OCI-M2 (cell line): Measurements from ENCODE around the gene ZGPAT.
"Not testable (repeated sequence)": the region's sequence is repeated elsewhere in the genome, so short reads cannot be mapped to it uniquely, and the experiment has no call there.

Experiments
- DNase-seq: peaks from one replicate; lab custom pipeline; 2025; ENCODE audit not compliant: unreplicated experiment; lab: John Stamatoyannopoulos, UW

The ZGPAT gene

DNA sequence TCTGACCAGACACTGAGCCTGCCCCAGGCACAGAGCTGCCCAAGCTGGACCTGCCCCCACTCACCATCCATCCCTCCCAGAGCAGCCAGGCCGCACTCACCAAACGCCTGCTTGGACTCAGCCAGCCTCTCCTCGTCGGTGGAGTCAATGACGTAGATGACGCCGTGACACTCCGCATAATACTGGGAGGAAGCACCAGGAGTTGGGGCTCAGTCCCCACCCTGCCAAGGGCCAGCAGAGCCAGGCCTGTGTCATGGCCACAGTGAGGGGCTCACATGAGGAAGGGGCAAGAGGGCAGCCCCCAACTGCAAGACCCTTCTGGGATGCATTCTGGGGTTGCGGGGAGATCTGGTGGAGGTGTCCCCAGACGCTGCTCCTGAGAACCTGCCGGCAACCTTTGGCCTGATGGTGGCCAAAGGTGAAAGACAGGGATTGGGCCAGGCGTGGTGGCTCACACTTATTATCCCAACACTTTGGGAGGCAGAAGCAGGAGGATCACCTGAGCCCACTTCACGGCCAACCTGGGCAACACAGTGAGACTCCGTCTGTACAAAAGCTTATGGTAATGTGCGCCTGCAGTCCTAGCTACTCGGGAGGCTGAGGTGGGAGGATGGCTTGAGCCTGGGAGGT, 5.7 kb upstream of the ZGPAT start:
- DNase-seq: no peak

DNA sequence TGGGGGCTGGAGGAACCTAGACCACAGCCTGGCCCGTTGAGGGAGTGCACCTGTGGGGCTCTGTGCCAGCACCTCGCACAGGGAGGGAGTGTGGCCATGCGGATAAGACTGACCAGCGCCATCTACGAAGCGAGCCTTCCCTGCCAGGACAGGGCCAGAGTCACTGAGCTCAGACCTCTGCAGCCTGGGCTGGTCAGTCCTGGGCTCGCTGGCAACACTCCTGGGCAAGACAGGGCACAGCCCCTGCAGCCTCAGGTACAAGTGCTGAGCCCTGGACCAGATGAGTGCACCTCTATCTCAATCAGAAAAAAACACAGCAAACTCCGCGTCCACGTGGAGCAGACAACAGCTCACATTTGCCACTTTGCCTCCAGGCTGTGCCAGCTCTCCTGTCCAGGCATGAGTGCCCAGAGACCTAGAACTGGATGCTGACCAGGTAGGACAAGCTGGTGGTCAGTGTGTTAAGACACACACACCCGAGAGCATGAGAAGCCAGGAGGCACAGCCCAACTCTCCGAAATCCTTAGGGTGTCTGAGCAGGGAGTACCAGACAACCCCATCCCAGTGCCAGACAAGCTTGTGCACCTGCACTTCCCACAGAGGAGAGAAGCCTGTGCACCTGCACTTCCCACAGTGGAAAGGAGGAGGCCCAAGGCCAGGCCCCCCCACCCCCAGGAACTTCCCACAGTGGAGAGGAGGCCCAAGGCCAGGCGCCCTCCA, 4.9 kb upstream of the ZGPAT start:
- no peak for DNase-seq

GRCh38 chr20:63703471-63703975, 4.3 kb upstream of the ZGPAT start:
- no peak for DNase-seq

DNA sequence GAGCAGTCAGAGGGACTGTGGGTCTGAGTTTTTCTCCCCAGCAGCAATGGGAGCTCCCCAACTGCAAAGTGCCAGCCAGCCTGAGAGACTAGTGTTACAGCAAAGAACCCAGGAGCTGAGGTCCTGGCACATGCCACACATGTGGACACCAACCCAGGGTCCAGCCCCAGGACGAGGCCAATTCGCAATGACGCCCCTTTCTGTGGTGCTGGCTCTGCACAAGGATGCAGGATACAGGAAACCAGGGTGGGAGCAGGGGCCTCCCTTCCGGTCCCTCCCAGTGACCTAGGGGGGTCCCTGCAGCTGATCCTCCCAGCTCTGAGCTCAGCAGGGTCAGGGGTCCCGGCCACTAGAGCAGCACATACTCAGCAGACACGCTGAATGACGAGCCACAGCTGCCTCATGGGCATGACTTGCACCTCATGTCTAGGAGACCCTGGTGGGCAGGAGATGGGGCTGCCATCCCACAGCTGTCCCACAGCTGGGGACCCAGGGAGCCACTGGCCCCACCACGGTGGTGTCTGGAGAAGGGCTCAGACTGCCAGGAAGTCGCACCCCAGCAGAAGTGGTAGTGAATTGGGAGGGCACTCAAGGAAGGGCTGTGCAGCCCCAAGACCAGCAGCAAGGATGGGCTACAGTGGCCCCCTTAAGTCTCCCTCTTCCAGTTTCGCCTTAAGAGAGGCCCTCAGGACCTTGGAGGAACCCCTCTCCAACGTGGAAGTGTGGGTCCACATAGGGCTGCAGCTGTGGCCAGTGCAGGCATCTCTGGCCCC, 3.7 kb upstream of the ZGPAT start:
- no peak for DNase-seq

DNA sequence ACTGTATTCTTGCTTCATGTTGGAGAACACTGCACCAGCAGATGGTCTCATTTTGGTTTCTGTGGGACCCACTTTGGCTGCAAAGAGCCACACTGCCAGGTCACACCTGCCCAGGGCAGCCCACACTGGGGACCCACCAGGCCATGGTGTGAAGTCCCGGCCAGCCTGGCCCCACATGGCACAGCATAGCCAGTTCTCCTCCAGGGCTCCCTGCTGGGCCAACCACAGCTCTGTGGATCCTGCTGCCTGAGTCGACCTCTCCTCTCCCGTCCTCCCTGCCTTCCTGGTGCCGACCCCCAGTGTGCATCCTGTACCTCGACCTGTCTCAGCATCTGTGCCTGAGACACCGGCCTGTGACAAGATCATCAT, 3.1 kb upstream of the ZGPAT start:
- DNase-seq: no peak

DNA sequence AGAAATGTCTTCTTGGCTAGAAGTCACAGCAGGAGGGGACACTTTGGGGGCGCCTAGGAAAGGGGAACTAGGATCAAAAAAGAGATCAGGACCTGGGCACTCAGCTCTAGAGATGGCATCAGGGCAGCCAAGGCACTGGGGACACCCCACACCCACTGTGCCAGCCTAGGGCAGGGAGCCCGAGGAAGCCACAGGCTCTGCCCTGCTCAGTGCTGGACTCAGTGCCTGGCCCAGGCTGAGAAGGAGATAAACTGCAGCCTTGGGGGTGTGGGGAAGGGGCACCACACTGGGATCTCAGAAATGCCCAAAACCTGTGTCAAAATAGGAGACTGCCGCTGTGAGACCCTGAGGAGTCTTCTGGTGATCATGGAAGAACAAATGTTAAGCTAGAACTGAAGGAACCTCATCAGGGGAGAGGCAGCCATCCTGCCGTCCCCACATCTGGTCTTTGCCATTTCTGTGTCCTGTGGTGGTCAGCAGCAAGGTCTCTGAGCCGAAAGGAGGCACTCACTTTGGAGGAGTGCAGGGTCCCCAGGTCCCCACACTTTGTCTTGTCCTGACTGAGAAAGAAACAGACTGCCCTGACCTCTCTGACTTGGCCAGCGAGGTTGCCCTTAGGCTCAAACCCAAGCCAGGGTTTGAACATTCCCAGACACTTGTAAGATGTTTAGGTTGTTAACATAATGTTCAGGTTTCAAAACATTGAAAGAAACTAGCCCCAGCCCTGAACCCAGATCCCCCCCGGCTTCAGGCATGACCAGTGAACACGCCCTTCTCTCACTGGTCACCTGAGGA, 2.4 kb upstream of the ZGPAT start:
- DNase-seq: no peak

DNA sequence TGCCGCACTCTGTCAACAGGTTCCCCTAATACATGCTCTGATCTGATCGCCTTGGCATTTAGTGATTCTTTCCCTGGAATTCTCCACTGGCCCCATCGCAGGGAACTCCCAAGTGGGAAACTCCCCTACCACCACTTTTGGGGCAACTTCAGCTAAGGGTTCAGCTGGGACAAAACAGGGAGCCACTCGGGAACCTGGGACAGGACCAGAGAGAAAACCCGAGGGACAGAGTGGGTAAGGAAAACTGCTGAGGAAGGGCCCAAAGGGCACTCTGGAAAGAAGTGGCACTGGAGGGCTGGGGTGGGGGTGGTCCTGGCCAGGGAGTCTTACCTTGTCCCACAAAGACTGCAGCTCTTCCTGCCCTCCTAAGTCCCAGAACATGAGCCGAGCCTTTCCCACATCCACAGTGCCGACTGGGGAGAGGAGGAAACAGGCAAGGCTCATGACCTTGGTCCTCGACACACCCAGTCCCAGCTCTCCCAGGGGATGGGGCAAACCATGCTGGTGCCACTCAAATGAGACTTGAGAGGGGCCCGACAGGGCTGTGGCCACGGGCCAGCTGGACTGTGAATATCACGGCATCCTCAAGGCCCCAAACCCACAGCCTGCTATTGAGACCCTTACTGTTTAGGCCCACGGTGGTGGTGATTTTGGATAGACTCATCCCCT, 1.7 kb upstream of the ZGPAT start:
- no peak for DNase-seq

DNA sequence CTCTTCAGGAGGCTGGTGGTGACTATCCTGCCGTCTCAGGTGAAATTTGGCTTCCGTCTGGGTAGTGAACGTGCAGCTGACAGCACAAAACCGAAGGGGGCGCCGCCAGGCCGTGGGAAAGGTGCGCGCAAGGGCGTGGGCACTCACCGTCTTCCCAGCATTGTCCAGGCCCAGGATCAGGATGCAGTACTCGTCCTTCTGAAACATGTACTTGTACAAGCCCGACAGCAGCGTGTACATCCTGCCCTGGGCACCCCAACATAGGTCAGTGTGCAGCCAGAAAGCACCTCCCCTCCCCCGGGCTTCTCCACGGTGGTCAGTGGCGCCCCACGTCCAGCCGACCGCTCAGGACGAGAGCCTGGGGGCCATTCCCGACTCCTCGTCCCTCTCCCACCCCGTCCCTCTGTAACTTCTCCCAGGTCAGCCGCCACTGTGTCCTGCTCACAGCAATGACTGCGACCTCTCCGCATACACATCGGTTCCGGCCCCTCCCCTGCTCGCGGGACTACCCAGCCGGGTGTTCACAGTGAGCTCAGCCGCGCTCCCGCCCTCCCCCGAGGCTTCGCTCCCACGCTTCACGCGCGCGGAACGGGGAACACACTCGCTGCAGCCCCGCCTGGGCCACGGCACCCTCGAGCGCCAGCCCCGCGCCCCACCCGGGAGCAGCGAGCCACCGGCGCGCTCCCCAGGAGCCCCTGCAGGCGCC, 834 bp upstream of the ZGPAT start:
- no peak for DNase-seq

DNA sequence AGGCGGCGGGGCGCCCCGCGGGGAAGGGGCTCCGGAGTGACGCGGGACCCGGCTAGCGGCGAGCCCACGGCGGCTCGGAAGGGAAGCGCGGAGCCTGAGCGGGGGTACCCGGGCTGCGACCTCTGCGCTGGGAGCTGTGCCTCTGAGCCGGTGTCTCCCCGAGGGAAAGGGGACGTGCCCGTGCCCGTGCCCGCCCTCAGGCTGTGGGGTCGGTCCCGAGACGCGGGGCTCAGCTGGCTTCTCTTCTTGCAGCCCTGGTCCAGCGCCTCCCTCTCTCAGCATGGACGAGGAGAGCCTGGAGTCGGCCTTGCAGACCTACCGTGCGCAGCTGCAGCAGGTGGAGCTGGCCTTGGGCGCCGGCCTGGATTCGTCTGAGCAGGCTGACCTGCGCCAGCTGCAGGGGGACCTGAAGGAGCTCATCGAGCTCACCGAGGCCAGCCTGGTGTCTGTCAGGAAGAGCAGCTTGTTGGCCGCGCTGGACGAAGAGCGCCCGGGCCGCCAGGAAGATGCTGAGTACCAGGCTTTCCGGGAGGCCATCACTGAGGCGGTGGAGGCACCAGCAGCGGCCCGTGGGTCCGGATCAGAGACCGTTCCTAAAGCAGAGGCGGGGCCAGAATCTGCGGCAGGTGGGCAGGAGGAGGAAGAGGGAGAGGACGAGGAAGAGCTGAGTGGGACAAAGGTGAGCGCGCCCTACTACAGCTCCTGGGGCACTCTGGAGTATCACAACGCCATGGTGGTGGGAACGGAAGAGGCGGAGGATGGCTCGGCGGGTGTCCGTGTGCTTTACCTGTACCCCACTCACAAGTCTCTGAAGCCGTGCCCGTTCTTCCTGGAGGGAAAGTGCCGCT, 686 bp downstream of the ZGPAT start:
- DNase-seq: no peak

- no peak for DNase-seq
Observed at GRCh38 chr20:63709149-63709527, 1.3 kb downstream of the ZGPAT start.

- DNase-seq: no peak
Observed at GRCh38 chr20:63711085-63711645, 3.3 kb downstream of the ZGPAT start.

- no peak for DNase-seq
Observed at GRCh38 chr20:63712191-63712590, 4.4 kb downstream of the ZGPAT start.

DNA sequence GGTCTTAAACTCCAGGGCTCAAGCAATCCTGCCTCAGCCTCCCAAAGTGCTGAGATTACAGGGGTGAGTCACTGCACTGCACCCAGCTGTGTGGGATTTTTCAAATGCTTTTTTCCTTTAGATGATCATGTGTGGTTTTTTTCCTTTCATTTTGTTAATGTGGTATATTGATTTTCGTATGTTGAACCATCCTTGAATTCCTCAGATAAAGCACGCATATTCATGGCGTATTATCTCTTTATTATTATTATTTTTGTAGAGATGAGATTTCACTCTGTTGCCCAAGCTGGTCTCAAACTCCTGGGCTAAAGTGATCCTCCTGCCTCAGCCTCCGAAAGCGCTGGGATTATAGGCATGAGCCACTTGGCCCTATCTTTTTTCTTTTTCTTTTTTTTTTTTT, 7.0 kb downstream of the ZGPAT start:
- DNase-seq: no peak

DNA sequence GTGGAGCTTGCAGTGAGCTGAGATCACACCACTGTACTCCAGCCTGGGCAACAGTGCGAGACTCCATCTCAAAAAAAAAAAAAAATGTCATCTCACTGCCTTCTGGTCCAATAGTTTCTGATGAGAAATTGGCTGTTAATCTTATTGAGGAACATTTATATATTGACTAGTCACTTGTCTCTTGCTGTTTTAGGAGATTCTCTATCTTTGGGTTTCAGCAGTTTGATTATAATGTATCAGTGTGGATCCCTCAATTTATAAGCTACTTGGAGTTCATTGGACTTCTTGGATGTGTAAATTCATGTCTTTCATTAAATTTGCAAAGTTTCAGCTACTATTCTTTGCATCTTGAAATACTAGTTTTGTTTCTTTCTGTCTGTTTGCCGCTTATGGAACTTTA, 11.2 kb downstream of the ZGPAT start:
- no peak for DNase-seq

DNA sequence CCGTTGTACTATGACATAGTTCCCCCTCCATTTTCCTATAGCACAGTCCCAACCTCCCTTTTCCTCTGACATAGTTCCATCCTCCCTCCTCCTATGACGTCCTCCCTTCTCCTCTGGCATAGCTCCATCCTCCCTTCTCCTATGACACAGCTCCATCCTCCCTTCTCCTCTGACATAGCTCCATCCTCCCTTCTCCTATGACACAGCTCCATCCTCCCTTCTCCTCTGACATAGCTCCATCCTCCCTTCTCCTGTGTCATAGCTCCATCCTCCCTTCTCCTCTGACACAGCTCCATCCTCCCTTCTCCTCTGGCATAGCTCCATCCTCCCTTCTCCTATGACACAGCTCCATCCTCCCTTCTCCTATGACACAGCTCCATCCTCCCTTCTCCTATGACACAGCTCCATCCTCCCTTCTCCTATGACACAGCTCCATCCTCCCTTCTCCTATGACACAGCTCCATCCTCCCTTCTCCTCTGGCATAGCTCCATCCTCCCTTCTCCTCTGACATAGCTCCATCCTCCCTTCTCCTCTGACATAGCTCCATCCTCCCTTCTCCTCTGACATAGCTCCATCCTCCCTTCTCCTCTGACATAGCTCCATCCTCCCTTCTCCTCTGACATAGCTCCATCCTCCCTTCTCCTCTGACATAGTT, 15.3 kb downstream of the ZGPAT start:
- not testable (repeated sequence) for DNase-seq

- DNase-seq: not testable (repeated sequence)
Observed at GRCh38 chr20:63730189-63730733, 22.4 kb downstream of the ZGPAT start.

DNA sequence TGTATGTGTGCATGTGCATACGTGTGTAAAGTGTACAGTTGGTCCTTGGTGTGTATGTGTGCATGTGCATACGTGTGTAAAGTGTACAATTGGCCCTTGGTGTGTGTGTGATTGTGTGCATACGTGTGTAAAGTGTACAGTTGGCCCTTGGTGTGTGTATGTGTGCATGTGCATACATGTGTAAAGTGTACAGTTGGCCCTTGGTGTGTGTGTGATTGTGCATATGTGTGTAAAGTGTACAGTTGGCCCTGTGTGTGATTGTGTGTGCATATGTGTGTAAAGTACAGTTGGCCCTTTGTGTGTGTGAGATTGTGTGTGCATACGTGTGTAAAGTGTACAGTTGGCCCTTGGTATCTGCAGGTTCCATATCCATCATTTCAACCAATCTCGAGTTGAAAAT, 23.6 kb downstream of the ZGPAT start:
- DNase-seq: no peak
